Mucosa of gallbladder (tissue), 1 donor: Measurements from ENCODE around the gene HDAC2. TPM values are rescaled to one million over a fixed set of nuclear protein-coding genes. Genes with fewer than 3 reads are reported as not detected.
A peak's percentile ranks its signal among the peaks of the same experiment; 100 is the strongest.
"Not testable (repeated sequence)": the region's sequence is repeated elsewhere in the genome, so short reads cannot be mapped to it uniquely, and the experiment has no call there.

ENCODE experiments used
- DNase-seq: peaks from one replicate; pipeline ENCODE4 v3.0.0-alpha.2; 2020; ENCODE audit warnings: low spot score
- total RNA-seq: library from RNA; stranded (reverse); gene quantifications from one replicate; pipeline ENCODE4 v1.2.1, GENCODE V29; 2021
- donor health status: DM: no; HTN: no; CAD: no.

HDAC2 gene
- 64.5 TPM for total RNA-seq

GRCh38 chr6:113970805-113971676, at the start of gene HDAC2:
TSS of gene HDAC2 (minus strand) at chr6:113971148. CDS start at chr6:113970908, 240 bp downstream.
- peak; percentile 78 for DNase-seq

- no peak for DNase-seq
Observed at GRCh38 chr6:114020196-114020595, 49.2 kb upstream of the HDAC2 start.

GRCh38 chr6:114017146-114017545, 46.2 kb upstream of the HDAC2 start:
- DNase-seq: not testable (repeated sequence)

- DNase-seq: not testable (repeated sequence)
Observed at GRCh38 chr6:114014106-114014505, 43.2 kb upstream of the HDAC2 start.

GRCh38 chr6:114011486-114011885, 40.5 kb upstream of the HDAC2 start:
- not testable (repeated sequence) for DNase-seq

GRCh38 chr6:114010540-114010939, 39.6 kb upstream of the HDAC2 start:
- DNase-seq: no peak

GRCh38 chr6:114009192-114009591, 38.2 kb upstream of the HDAC2 start:
- no peak for DNase-seq

GRCh38 chr6:114008331-114008730, 37.4 kb upstream of the HDAC2 start:
- DNase-seq: no peak

GRCh38 chr6:114007516-114007915, 36.6 kb upstream of the HDAC2 start:
- DNase-seq: no peak

- DNase-seq: no peak
Observed at GRCh38 chr6:114001354-114001753, 30.4 kb upstream of the HDAC2 start.

- DNase-seq: no peak
Observed at GRCh38 chr6:114000069-114000468, 29.1 kb upstream of the HDAC2 start.

GRCh38 chr6:113999284-113999683, 28.3 kb upstream of the HDAC2 start:
- no peak for DNase-seq

- DNase-seq: no peak
Observed at GRCh38 chr6:113998811-113999210, 27.9 kb upstream of the HDAC2 start.

GRCh38 chr6:113997116-113997515, 26.2 kb upstream of the HDAC2 start:
- DNase-seq: no peak

GRCh38 chr6:113995634-113996033, 24.7 kb upstream of the HDAC2 start:
- peak; percentile 29 for DNase-seq

- DNase-seq: no peak
Observed at GRCh38 chr6:113994934-113995342, 24.0 kb upstream of the HDAC2 start.

GRCh38 chr6:113989675-113990074, 18.7 kb upstream of the HDAC2 start:
- DNase-seq: no peak

- not testable (repeated sequence) for DNase-seq
Observed at GRCh38 chr6:113982675-113983074, 11.7 kb upstream of the HDAC2 start.

GRCh38 chr6:113982055-113982550, 11.2 kb upstream of the HDAC2 start:
- DNase-seq: no peak

- DNase-seq: no peak
Observed at GRCh38 chr6:113980937-113981554, 10.1 kb upstream of the HDAC2 start.

GRCh38 chr6:113979937-113980336, 9.0 kb upstream of the HDAC2 start:
- DNase-seq: no peak

- DNase-seq: no peak
Observed at GRCh38 chr6:113978084-113978675, 7.2 kb upstream of the HDAC2 start.

- DNase-seq: no peak
Observed at GRCh38 chr6:113976806-113977205, 5.9 kb upstream of the HDAC2 start.
